GM19025 (cell line): ENCODE results near the gene CIDEA.
A peak's percentile ranks its signal among the peaks of the same experiment; 100 is the strongest.

ENCODE experiments used
- ATAC-seq: cut with Tn5 transposase; IDR thresholded peaks from one replicate; pipeline ENCODE4 v1.9.1; 2021; ENCODE audit warnings: mild to moderate bottlenecking, low read depth, moderate library complexity; ENCODE audit not compliant: unreplicated experiment

The CIDEA gene

DNA sequence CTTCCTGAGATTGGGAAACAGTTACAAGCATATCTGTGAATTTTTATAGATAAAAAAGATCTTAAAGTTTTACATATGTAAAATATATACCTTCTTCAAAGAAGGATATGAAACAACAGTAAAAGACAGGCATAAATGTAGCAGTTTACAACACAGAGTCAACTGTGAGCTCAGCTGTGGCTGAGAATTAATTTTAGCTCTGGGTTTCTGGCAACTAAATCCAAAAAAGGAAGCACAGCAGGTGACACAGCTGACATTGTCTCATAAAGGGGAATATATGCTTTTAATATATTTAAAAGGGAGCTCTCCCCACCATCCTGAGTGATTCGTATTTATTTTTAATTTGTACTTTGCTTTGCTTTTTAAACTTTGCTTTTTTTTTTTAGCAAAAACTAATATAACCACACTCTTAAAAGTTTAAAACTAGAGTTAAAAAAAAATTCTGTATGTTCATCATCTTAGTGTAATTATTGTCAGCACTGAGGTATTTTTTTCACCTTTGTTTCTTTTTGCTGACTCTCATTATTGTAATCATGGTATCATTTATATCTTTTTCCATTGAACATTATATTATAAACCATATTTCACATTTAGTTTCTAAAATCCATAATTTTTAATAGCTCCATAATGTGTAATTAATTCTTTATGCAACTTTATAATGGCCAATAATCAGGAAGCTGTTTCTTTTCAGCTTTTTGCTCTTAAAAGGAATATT is 60.6 kb downstream of the CIDEA start:
- ATAC-seq: no peak

- ATAC-seq: no peak
These were observed 61.3 kb downstream of the CIDEA start for GRCh38 chr18:12315490-12315889.

DNA sequence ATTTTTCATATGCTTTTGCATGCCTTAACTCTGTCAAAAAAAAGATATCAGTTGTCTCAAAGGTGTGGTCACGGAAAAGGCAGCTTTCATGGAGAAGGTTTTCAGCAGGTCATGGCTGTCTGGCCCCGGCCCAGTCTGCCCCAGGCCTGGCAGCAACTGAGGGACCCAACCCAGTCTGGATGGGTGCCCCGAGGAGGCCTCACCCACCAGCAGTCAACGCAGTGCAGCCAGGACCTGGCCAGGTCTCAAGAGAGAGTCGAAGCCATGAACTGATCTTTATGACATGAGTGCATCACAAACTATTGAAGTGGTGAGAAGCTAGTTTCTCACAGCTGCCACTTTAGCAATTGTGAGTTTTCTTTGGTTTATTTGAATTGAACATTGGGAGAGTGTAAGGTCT is 61.8 kb downstream of the CIDEA start:
- no peak for ATAC-seq

GRCh38 chr18:12317664-12318333 is 63.6 kb downstream of the CIDEA start:
- ATAC-seq: no peak

GRCh38 chr18:12318334-12318697 is 64.2 kb downstream of the CIDEA start:
- ATAC-seq: no peak

DNA sequence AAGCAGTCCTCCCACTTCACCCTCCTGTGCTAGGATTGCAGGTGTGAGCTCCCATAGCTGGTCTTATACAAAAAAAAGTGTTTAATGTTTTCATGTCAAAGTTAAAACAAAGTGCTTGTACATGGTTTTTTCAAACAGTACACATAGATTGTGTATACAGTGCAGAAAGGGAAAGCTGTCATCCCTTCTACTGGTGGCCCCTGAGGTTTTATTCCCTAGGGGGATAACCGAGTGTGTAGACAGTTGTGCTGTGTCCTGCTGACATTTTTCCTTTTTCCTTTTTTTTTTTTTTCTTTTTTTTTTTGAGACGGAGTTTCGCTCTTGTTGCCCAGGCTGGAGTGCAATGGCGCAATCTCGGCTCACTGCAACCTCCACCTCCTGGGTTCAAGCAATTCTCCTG is 64.7 kb downstream of the CIDEA start:
- ATAC-seq: no peak

DNA sequence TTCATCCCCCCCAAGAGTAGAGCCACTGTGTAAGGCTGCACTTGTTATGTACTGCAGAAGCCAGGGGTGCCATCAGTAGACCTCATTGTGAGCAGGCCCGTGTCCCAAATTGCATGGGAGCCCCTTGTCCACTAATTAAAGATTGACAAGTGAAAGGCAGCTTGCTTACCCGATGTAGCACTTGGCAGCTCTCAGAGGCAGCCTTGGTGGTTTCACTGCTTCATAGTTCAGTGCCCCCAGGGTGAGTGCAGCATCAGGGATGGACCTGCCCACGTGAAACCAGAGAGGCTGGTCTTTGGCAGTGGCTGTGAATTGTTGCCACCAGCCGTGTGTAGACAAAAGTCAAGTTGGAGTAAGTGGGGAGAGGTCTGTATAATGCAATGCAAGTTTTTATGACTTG is 67.2 kb downstream of the CIDEA start:
- peak; percentile 63 for ATAC-seq

DNA sequence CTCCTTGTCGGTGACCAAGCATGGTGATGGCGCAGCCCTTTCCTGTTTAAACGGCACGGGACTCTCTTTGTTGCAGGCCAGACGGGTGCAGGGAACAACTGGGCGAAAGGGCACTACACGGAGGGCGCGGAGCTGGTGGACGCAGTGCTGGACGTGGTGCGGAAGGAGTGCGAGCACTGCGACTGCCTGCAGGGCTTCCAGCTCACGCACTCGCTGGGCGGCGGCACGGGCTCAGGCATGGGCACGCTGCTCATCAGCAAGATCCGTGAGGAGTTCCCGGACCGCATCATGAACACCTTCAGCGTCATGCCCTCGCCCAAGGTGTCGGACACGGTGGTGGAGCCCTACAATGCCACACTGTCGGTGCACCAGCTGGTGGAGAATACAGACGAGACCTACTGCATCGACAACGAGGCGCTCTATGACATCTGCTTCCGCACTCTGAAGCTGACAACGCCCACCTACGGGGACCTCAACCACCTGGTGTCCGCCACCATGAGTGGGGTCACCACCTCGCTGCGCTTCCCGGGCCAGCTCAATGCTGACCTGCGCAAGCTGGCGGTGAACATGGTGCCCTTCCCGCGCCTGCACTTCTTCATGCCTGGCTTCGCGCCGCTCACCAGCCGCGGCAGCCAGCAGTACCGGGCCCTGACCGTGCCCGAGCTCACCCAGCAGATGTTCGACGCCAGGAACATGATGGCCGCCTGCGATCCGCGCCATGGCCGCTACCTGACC is 71.0 kb downstream of the CIDEA start:
- ATAC-seq: no peak

DNA sequence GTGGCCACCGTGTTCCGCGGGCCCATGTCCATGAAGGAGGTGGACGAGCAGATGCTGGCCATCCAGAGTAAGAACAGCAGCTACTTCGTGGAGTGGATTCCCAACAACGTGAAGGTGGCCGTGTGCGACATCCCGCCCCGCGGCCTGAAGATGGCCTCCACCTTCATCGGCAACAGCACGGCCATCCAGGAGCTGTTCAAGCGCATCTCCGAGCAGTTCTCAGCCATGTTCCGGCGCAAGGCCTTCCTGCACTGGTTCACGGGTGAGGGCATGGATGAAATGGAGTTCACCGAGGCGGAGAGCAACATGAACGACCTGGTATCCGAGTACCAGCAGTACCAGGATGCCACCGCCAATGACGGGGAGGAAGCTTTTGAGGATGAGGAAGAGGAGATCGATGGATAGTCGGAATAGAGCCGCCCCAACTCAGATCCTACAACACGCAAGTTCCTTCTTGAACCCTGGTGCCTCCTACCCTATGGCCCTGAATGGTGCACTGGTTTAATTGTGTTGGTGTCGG is 71.6 kb downstream of the CIDEA start:
- no peak for ATAC-seq

DNA sequence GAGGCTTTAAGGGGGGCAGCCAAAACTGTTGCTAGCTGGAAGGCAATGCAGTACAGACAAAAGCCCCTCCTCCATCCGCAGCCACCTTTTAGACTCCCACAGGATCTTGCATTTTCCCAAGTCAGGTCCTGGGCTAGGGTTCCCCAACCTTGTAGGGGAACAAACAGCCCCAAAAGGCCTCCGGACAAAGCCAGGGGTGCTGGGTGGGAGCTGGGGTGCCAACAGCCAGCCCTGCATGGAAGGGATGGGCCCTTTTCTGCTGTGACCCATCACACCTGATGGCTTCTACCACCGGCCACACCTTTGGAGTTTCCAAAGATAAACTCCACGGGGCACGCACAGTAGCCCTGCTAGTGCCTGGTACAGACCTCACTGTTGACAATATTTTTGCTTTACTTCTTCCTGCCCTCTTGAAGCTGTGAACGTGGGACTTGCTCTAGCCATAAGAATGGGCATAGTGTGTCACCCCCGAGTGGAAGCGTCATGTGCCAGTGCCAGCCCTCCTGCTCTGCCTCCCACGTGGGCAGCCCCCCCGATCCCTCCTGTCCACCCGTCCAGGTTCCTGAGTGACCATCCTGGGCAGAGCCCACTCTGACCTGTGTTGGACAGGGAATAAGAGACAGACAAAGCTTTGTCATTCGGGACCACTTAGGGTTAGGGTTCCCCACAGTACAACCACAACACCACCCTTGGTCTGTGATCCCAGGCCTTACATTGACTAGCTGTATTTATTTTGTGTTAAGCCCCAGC is 72.7 kb downstream of the CIDEA start:
- ATAC-seq: no peak
